K562 (cell line): ENCODE measurements around the gene TRIM65. TPM values are rescaled to one million over a fixed set of nuclear protein-coding genes. Genes with fewer than 3 reads are reported as not detected.

Experiments
- CAMTA2 ChIP-seq: fragments of 250-450 bp; sonication (Bioruptor Pico); conservative IDR thresholded peaks from 2 replicates; pipeline ENCODE4 v1.5.1; 2022
- CBX1 ChIP-seq: sonication (generic); IDR thresholded peaks from 2 replicates; pipeline ENCODE4 v1.6.1; 2016; ENCODE audit warnings: antibody characterized with exemption, low read depth, mild to moderate bottlenecking
- CTBP1 ChIP-seq: fragments of 450-650 bp; IDR thresholded peaks from 2 replicates; pipeline ENCODE4 v1.6.1; 2016; ENCODE audit warnings: borderline replicate concordance
- ESRRA ChIP-seq: fragments of 450-650 bp; IDR thresholded peaks from 2 replicates; pipeline ENCODE4 v1.6.1; 2014; ENCODE audit warnings: low read depth, mild to moderate bottlenecking, moderate library complexity, borderline replicate concordance
- FOXA3 ChIP-seq, 2 experiments: fragments of 450-650 bp in 1 of 2; sonication (generic) in 1 of 2; formaldehyde crosslinking; IDR thresholded peaks in 1 of 2; conservative IDR thresholded peaks in 1 of 2; 2 replicates each; pipeline versions ENCODE4 v1.4.0 to v1.8.0; 2020 to 2022; ENCODE audit warnings: mild to moderate bottlenecking in 2 of 2, missing genetic modification reagents in 1 of 2
- GTF2F1 ChIP-seq: IDR thresholded peaks from 2 replicates; pipeline ENCODE4 v1.6.1; 2011; ENCODE audit warnings: low read depth, low read length, improper control_type of control experiment
- HNRNPL ChIP-seq: fragments of 200-400 bp; formaldehyde crosslinking; IDR thresholded peaks from 2 replicates; pipeline ENCODE4 v1.6.1; 2017; ENCODE audit warnings: low read depth, mild to moderate bottlenecking, low read length
- HNRNPLL ChIP-seq: fragments of 200-400 bp; formaldehyde crosslinking; IDR thresholded peaks from 2 replicates; pipeline ENCODE4 v1.6.1; 2017; ENCODE audit warnings: low read length, low read depth, mild to moderate bottlenecking; ENCODE audit not compliant: poor library complexity, severe bottlenecking
- POLR2H ChIP-seq: IDR thresholded peaks from 2 replicates; pipeline ENCODE4 v1.6.1; 2016; ENCODE audit warnings: missing genetic modification characterization, low read depth, mild to moderate bottlenecking, control low read depth, missing compliant biosample characterization, moderate library complexity
- PTTG1 ChIP-seq: fragments of 450-650 bp; IDR thresholded peaks from 2 replicates; pipeline ENCODE4 v1.6.1; 2016; ENCODE audit warnings: low read depth, mild to moderate bottlenecking, missing genetic modification characterization, missing compliant biosample characterization
- RBFOX2 ChIP-seq: fragments of 200-400 bp; formaldehyde crosslinking; IDR thresholded peaks from 2 replicates; pipeline ENCODE4 v1.6.1; 2017; ENCODE audit warnings: low read depth, mild to moderate bottlenecking, low read length, moderate library complexity
- RFX1 ChIP-seq: fragments of 450-650 bp; IDR thresholded peaks from 2 replicates; pipeline ENCODE4 v1.6.1; 2016; ENCODE audit warnings: mild to moderate bottlenecking, moderate library complexity
- RNF2 ChIP-seq: sonication (generic); IDR thresholded peaks from 2 replicates; pipeline ENCODE4 v1.6.1; 2016
- ZFP36 ChIP-seq: fragments of 150-350 bp; IDR thresholded peaks from 2 replicates; pipeline ENCODE4 v1.6.1; 2018; ENCODE audit warnings: low read length, low read depth; ENCODE audit not compliant: partially characterized antibody
- ZNF124 ChIP-seq: sonication (generic); formaldehyde crosslinking; IDR thresholded peaks from 2 replicates; pipeline ENCODE4 v1.8.1; 2022; ENCODE audit warnings: missing genetic modification reagents
- ZNF668 ChIP-seq: fragments of 250-450 bp; sonication (Bioruptor Pico); IDR thresholded peaks from 2 replicates; pipeline ENCODE4 v1.8.0; 2022; ENCODE audit warnings: mild to moderate bottlenecking, inconsistent platforms
- polyA plus RNA-seq, 8 experiments: library from polyadenylated mRNA; depleted of rRNA in 4 of 8; stranded (reverse) in 5 of 8; unstranded in 3 of 8; fragments of >200 nt; fragmentation: Nextera tagmentation in 2 of 8; fragmentation: Illumina TruSeq in 1 of 8; extraction: Ambion mirVana in 2 of 8; extraction: Trizol in 1 of 8; gene quantifications; 2 replicates each; pipeline versions ENCODE4 v1.2.1 to v1.2.3, GENCODE V29; 2011 to 2014; ENCODE audit warnings: inconsistent platforms in 1 of 8, missing spikeins in 1 of 8
- total RNA-seq, 7 experiments: library from RNA; depleted of rRNA in 6 of 7; stranded (reverse); fragments of >200 nt in 6 of 7; fragmentation: Illumina TruSeq in 2 of 7; extraction: Trizol in 2 of 7; gene quantifications; 2 replicates each; pipeline versions ENCODE4 v1.2.1 to v1.2.3, GENCODE V29; 2011 to 2021; ENCODE audit warnings: low replicate concordance in 1 of 7
- TF ChIP-seq, protein P1 (sequence below): fragments of 250-450 bp; sonication (Bioruptor Pico); IDR thresholded peaks from 2 replicates; pipeline ENCODE4 v1.8.0; 2022; ENCODE audit warnings: inconsistent platforms
- TF ChIP-seq, protein P2 (sequence below): fragments of 250-450 bp; sonication (Bioruptor Pico); IDR thresholded peaks from 2 replicates; pipeline ENCODE4 v1.4.0; 2020; ENCODE audit warnings: mild to moderate bottlenecking, moderate library complexity, borderline replicate concordance
- TF ChIP-seq, protein P3 (sequence below), 2 experiments: fragments of 450-650 bp in 1 of 2; sonication (generic) in 1 of 2; formaldehyde crosslinking in 1 of 2; IDR thresholded peaks in 1 of 2; conservative IDR thresholded peaks in 1 of 2; 2 replicates each; pipeline versions ENCODE4 v1.6.1 to v1.8.1; 2016 to 2023; ENCODE audit warnings: mild to moderate bottlenecking in 2 of 2, moderate library complexity in 2 of 2, inconsistent platforms in 1 of 2, missing genetic modification reagents in 1 of 2
- TF ChIP-seq, protein P4 (sequence below): sonication (generic); formaldehyde crosslinking; IDR thresholded peaks from 2 replicates; pipeline ENCODE4 v1.8.1; 2022; ENCODE audit warnings: missing genetic modification reagents

The TRIM65 gene
- total and polyA plus RNA-seq, 9 of the 15 experiments (the other 6 are each of a cell fraction or from before 2014, with no cell fraction given): 2.8 to 45.7 (median 22.9) TPM

DNA sequence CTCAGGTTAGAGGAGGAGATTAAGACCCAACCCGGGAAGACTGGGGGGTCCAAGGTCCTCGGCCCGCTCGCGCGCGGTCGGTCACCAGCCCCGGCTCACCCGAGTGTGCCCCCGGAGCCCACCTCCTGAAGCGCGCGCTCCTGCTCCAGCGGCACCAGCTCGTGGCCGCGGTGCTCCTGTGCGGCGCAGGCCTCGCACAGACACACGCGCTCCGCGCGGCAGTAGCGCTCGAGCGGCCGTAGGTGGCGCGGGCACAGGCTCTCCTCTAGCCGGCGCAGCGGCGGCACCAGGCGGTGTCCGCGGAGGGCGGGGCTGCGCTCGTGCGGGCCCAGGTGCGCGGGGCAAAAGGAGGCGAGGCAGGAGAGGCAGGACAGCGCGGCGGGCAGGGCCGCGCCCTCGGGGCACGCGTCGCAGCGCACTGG is 19.0 kb downstream of the TRIM65 start (continued):
- peak; percentile 80 for TF ChIP-seq HNRNPLL
- TF ChIP-seq, protein P1, sequence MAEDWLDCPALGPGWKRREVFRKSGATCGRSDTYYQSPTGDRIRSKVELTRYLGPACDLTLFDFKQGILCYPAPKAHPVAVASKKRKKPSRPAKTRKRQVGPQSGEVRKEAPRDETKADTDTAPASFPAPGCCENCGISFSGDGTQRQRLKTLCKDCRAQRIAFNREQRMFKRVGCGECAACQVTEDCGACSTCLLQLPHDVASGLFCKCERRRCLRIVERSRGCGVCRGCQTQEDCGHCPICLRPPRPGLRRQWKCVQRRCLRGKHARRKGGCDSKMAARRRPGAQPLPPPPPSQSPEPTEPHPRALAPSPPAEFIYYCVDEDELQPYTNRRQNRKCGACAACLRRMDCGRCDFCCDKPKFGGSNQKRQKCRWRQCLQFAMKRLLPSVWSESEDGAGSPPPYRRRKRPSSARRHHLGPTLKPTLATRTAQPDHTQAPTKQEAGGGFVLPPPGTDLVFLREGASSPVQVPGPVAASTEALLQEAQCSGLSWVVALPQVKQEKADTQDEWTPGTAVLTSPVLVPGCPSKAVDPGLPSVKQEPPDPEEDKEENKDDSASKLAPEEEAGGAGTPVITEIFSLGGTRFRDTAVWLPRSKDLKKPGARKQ (CRISPR knock-in tag): no peak; the same call in 1 of the 2 replicates
- TF ChIP-seq PTTG1 (tag): no peak
- no peak for TF ChIP-seq RNF2
- TF ChIP-seq, protein P2, sequence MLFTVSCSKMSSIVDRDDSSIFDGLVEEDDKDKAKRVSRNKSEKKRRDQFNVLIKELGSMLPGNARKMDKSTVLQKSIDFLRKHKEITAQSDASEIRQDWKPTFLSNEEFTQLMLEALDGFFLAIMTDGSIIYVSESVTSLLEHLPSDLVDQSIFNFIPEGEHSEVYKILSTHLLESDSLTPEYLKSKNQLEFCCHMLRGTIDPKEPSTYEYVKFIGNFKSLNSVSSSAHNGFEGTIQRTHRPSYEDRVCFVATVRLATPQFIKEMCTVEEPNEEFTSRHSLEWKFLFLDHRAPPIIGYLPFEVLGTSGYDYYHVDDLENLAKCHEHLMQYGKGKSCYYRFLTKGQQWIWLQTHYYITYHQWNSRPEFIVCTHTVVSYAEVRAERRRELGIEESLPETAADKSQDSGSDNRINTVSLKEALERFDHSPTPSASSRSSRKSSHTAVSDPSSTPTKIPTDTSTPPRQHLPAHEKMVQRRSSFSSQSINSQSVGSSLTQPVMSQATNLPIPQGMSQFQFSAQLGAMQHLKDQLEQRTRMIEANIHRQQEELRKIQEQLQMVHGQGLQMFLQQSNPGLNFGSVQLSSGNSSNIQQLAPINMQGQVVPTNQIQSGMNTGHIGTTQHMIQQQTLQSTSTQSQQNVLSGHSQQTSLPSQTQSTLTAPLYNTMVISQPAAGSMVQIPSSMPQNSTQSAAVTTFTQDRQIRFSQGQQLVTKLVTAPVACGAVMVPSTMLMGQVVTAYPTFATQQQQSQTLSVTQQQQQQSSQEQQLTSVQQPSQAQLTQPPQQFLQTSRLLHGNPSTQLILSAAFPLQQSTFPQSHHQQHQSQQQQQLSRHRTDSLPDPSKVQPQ (CRISPR knock-in tag): no peak
- TF ChIP-seq RBFOX2: 0 out of 2 replicates have a peak, but pooled peaks have one; percentile 16
- no peak for TF ChIP-seq FOXA3 (CRISPR knock-in tag; conservative IDR thresholded peaks at IDR 0.05 in 1 of 2, IDR thresholded peaks at IDR 0.05 in 1 of 2)
- no peak for TF ChIP-seq ESRRA
- peak; percentile 77 for TF ChIP-seq HNRNPL
- TF ChIP-seq ZFP36: no peak
- TF ChIP-seq ZNF668 (CRISPR knock-in tag): no peak
- TF ChIP-seq ZNF124 (CRISPR knock-in tag): no peak
- no peak for TF ChIP-seq POLR2H (tag)
- 0 out of 2 replicates have a peak, but pooled peaks have one; percentile 13 for TF ChIP-seq CBX1
- no peak for TF ChIP-seq GTF2F1
- no peak for TF ChIP-seq CAMTA2 (CRISPR knock-in tag)
- TF ChIP-seq, protein P3, sequence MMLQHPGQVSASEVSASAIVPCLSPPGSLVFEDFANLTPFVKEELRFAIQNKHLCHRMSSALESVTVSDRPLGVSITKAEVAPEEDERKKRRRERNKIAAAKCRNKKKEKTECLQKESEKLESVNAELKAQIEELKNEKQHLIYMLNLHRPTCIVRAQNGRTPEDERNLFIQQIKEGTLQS (IDR thresholded peaks at IDR 0.05): no peak
- TF ChIP-seq, protein P3 (CRISPR knock-in tag; conservative IDR thresholded peaks at IDR 0.05): no peak
- TF ChIP-seq RFX1: no peak
- peak; percentile 59; the same call in 1 of the 2 replicates for TF ChIP-seq CTBP1
- TF ChIP-seq, protein P4, sequence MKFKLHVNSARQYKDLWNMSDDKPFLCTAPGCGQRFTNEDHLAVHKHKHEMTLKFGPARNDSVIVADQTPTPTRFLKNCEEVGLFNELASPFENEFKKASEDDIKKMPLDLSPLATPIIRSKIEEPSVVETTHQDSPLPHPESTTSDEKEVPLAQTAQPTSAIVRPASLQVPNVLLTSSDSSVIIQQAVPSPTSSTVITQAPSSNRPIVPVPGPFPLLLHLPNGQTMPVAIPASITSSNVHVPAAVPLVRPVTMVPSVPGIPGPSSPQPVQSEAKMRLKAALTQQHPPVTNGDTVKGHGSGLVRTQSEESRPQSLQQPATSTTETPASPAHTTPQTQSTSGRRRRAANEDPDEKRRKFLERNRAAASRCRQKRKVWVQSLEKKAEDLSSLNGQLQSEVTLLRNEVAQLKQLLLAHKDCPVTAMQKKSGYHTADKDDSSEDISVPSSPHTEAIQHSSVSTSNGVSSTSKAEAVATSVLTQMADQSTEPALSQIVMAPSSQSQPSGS (CRISPR knock-in tag): no peak
